ENCODE data around the gene ARHGEF33. TPM values are rescaled to one million over a fixed set of nuclear protein-coding genes. Genes with fewer than 3 reads are reported as not detected.

The ARHGEF33 gene
- total RNA-seq, 1 donor from 2014 or later, result 2.5 TPM

DNA sequence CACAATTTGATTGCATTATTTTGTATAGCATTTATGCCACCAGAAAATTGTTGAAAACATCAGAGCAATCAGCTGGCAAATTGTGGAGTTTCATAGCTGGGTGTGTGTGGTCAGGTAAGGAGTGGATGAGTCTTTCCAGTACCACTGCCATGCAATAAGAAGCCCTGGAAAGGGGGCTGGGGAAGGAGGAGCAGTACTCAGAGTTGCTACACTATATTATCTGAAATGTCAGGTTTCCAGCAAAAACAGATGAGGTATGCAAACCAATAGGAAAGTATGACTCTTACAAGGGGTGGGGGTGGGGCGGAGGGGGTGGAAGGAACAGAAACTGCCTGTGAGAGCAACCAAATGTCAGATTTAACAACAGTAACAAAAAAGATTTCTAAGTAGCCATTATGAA is 119.0 kb downstream of the ARHGEF33 start:
- no peak for DNase-seq (ENCODE audit: low spot score)
- H3K9me3 Mint-ChIP-seq, result no peaks in the 10 kb centered on the region

DNA sequence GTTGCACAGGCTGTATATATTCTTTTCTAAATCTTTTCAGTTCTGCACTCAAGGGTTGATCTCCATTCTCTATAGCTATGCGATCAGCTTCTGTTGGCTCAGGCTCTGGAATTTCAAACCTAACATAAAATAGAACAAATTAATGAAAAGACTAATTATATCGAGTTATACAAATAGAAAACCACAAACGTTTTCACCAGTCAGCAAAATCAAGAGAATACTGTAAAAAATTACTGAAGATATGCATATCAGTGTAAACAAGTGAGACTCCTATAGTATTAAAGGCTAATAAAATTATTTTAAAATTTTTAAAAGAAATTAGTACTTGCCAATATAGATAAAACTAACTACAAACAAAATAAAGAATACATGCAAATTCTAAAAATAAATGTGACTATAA is 124.2 kb downstream of the ARHGEF33 start:
- Histone ChIP-seq H3K9ac (no peak overlapping the region), H3K4me1 (peaks cover 8% of the 10 kb centered on the region), H3K4me2 (no peak overlapping the region), H3K4me3 (no peak overlapping the region), H3F3A (ENCODE audit: low read depth) (no peaks in the 10 kb centered on the region), H3K27me3 (no peaks in the 10 kb centered on the region), H4K20me1 (ENCODE audit: low read depth) (no peaks in the 10 kb centered on the region), H2AFZ (replicated peaks) (no peak overlapping the region), H3K36me3 (peaks cover 8% of the 10 kb centered on the region), H3K79me2 (ENCODE audit: low read depth) (no peaks in the 10 kb centered on the region), H3K27ac (no peak overlapping the region), H3K9me3 (ENCODE audit: low read depth) (no peaks in the 10 kb centered on the region)
- TF ChIP-seq, protein P1, sequence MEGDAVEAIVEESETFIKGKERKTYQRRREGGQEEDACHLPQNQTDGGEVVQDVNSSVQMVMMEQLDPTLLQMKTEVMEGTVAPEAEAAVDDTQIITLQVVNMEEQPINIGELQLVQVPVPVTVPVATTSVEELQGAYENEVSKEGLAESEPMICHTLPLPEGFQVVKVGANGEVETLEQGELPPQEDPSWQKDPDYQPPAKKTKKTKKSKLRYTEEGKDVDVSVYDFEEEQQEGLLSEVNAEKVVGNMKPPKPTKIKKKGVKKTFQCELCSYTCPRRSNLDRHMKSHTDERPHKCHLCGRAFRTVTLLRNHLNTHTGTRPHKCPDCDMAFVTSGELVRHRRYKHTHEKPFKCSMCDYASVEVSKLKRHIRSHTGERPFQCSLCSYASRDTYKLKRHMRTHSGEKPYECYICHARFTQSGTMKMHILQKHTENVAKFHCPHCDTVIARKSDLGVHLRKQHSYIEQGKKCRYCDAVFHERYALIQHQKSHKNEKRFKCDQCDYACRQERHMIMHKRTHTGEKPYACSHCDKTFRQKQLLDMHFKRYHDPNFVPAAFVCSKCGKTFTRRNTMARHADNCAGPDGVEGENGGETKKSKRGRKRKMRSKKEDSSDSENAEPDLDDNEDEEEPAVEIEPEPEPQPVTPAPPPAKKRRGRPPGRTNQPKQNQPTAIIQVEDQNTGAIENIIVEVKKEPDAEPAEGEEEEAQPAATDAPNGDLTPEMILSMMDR (IDR thresholded peaks at IDR 0.05), result no peak
- TF ChIP-seq EZH2 (IDR thresholded peaks at IDR 0.05) (no peak), EZH2phosphoT487 (IDR thresholded peaks at IDR 0.05) (no peak)
- H3K4me1 Mint-ChIP-seq, result no peaks in the 10 kb centered on the region
- H3K27me3 Mint-ChIP-seq (ENCODE audit: insufficient read depth, low read depth), result no peaks in the 10 kb centered on the region
- no peak overlapping the region for H3K4me3 Mint-ChIP-seq
- no peak overlapping the region for H3K27ac Mint-ChIP-seq
- H3K9me3 Mint-ChIP-seq, result no peaks in the 10 kb centered on the region
- DNase-seq (ENCODE audit: low spot score), result no peak
- H3K36me3 Mint-ChIP-seq, result peaks cover 10% of the 10 kb centered on the region

More for the DNA sequence above, 119.0 kb downstream of the ARHGEF33 start:
- Histone ChIP-seq H3K9ac (no peak overlapping the region), H3K4me1 (no peaks in the 10 kb centered on the region), H3K36me3 (peaks cover 23% of the 10 kb centered on the region), H3K4me3 (no peak overlapping the region), H3K79me2 (ENCODE audit: low read depth) (no peaks in the 10 kb centered on the region), H3K27ac (no peak overlapping the region), H3F3A (ENCODE audit: low read depth) (no peaks in the 10 kb centered on the region), H3K27me3 (no peaks in the 10 kb centered on the region), H3K9me3 (ENCODE audit: low read depth) (no peaks in the 10 kb centered on the region), H3K4me2 (no peak overlapping the region), H4K20me1 (ENCODE audit: low read depth) (no peaks in the 10 kb centered on the region), H2AFZ (replicated peaks) (no peak overlapping the region)
- Mint-ChIP-seq H3K27me3 (ENCODE audit: insufficient read depth, low read depth) (no peaks in the 10 kb centered on the region), H3K36me3 (peaks cover 35% of the 10 kb centered on the region), H3K27ac (no peak overlapping the region), H3K4me3 (no peak overlapping the region), H3K4me1 (no peaks in the 10 kb centered on the region)
- TF ChIP-seq EZH2phosphoT487 (IDR thresholded peaks at IDR 0.05) (no peak), EZH2 (IDR thresholded peaks at IDR 0.05) (no peak)
- TF ChIP-seq, protein P1 (IDR thresholded peaks at IDR 0.05), result no peak

DNA sequence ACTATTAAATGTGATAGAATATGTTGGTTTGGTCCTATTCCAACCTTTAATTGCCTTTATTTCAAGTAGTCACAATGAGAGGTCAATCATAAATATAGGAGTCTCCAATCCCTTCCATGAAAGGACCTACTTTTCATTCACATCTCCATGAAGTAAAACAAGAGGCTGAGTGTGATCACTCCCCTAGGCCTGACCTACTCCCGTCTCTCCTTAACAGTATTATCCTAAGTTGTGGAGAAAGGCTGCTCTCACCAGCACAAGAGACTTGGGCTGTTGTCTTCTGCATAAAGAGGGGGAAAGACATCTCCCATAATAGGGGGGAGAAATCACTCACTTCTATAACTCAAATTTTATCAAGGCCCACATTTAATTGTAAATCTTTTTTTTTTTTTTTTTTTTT is 125.7 kb downstream of the ARHGEF33 start:
- H3K4me1 Mint-ChIP-seq, result no peaks in the 10 kb centered on the region
- peaks cover 8% of the 10 kb centered on the region for H3K4me1 ChIP-seq
- peaks cover 10% of the 10 kb centered on the region for H3K36me3 ChIP-seq
- no peaks in the 10 kb centered on the region for H3K9me3 Mint-ChIP-seq
- no peaks in the 10 kb centered on the region for H3K27me3 ChIP-seq
- no peak overlapping the region for H3K27ac ChIP-seq
- H3K79me2 ChIP-seq (ENCODE audit: low read depth), result no peaks in the 10 kb centered on the region
- H2AFZ ChIP-seq (replicated peaks), result no peak overlapping the region
- H4K20me1 ChIP-seq (ENCODE audit: low read depth), result no peaks in the 10 kb centered on the region
- no peak overlapping the region for H3K4me3 ChIP-seq
- no peak overlapping the region for H3K4me3 Mint-ChIP-seq
- no peaks in the 10 kb centered on the region for H3F3A ChIP-seq (ENCODE audit: low read depth)
- no peaks in the 10 kb centered on the region for H3K9me3 ChIP-seq (ENCODE audit: low read depth)
- H3K36me3 Mint-ChIP-seq, result peaks cover 2% of the 10 kb centered on the region
- TF ChIP-seq EZH2 (IDR thresholded peaks at IDR 0.05), result no peak
- TF ChIP-seq EZH2phosphoT487 (IDR thresholded peaks at IDR 0.05), result no peak
- TF ChIP-seq, protein P1 (IDR thresholded peaks at IDR 0.05), result no peak
- H3K27me3 Mint-ChIP-seq (ENCODE audit: insufficient read depth, low read depth), result no peaks in the 10 kb centered on the region
- DNase-seq (ENCODE audit: low spot score), result no peak
- H3K27ac Mint-ChIP-seq, result no peak overlapping the region
- no peak overlapping the region for H3K9ac ChIP-seq
- no peak overlapping the region for H3K4me2 ChIP-seq

All from neural progenitor cell (in vitro differentiated cells).